Neuronal stem cell (in vitro differentiated cells): ENCODE results near the gene SCRN2.
A peak's percentile ranks its signal among the peaks of the same experiment; 100 is the strongest.

Experiments
- DNase-seq: peaks from one replicate; pipeline ENCODE4 v3.0.0-alpha.2; 2013; ENCODE audit warnings: low spot score
- H2AFZ ChIP-seq: one replicate; pipeline ENCODE4 v1.6.1; 2013; ENCODE audit warnings: mild to moderate bottlenecking, low read length, inconsistent platforms
- H2AK5ac ChIP-seq: 2 replicates; pipeline ENCODE4 v1.6.1; 2013; ENCODE audit warnings: low read depth, mild to moderate bottlenecking, inconsistent platforms, low read length, moderate library complexity, mixed read lengths
- H2BK120ac ChIP-seq: 2 replicates; pipeline ENCODE4 v1.6.1; 2013; ENCODE audit warnings: low read depth, mild to moderate bottlenecking, inconsistent platforms, low read length, moderate library complexity, mixed read lengths
- H2BK12ac ChIP-seq: one replicate; pipeline ENCODE4 v1.6.1; 2013; ENCODE audit warnings: low read length, inconsistent platforms
- H2BK15ac ChIP-seq: 2 replicates; pipeline ENCODE4 v1.6.1; 2013; ENCODE audit warnings: mild to moderate bottlenecking, low read length, inconsistent platforms, mixed read lengths
- H2BK5ac ChIP-seq: one replicate; pipeline ENCODE4 v1.6.1; 2013; ENCODE audit warnings: inconsistent platforms, mild to moderate bottlenecking, low read length, moderate library complexity
- H3K14ac ChIP-seq: one replicate; pipeline ENCODE4 v1.6.1; 2013; ENCODE audit warnings: low read length, inconsistent platforms
- H3K18ac ChIP-seq: 2 replicates; pipeline ENCODE4 v1.6.1; 2013; ENCODE audit warnings: low read length, inconsistent platforms
- H3K23ac ChIP-seq: 2 replicates; pipeline ENCODE4 v1.6.1; 2013; ENCODE audit warnings: low read depth, mild to moderate bottlenecking, mixed read lengths, low read length, inconsistent platforms; ENCODE audit not compliant: poor library complexity
- H3K27ac ChIP-seq: replicated peaks from 3 replicates; pipeline ENCODE4 v1.5.1; 2013; ENCODE audit warnings: low read length, inconsistent platforms
- H3K27me3 ChIP-seq, 3 experiments: 2 replicates each; pipeline ENCODE4 v1.6.1; 2013; ENCODE audit warnings: low read length in 3 of 3, mild to moderate bottlenecking in 2 of 3, inconsistent platforms in 1 of 3, low read depth in 1 of 3, mixed read lengths in 1 of 3, moderate library complexity in 1 of 3; ENCODE audit not compliant: control insufficient read depth in 3 of 3, insufficient read depth in 3 of 3
- H3K36me3 ChIP-seq, 2 donors: replicated peaks in 1 of 2; 2 replicates each; pipeline ENCODE4 v1.6.1; 2013; ENCODE audit warnings: low read length in 2 of 2; ENCODE audit not compliant: control insufficient read depth in 2 of 2, insufficient read depth in 2 of 2
- H3K4ac ChIP-seq: 2 replicates; pipeline ENCODE4 v1.6.1; 2013; ENCODE audit warnings: inconsistent platforms, mild to moderate bottlenecking, low read length, moderate library complexity
- H3K4me1 ChIP-seq, 2 donors: 1 replicate in 1 of 2; 2 replicates in 1 of 2; pipeline ENCODE4 v1.6.1; 2013; ENCODE audit warnings: low read length in 2 of 2, low read depth in 1 of 2; ENCODE audit not compliant: control insufficient read depth in 2 of 2, insufficient read depth in 1 of 2
- H3K4me2 ChIP-seq: one replicate; pipeline ENCODE4 v1.6.1; 2013; ENCODE audit warnings: mild to moderate bottlenecking, low read length, inconsistent platforms; ENCODE audit not compliant: insufficient read depth, poor library complexity, severe bottlenecking
- H3K4me3 ChIP-seq, 2 donors: 2 replicates each; pipeline ENCODE4 v1.5.1; 2013; ENCODE audit warnings: low read length in 2 of 2, mild to moderate bottlenecking in 2 of 2, inconsistent platforms in 1 of 2, moderate library complexity in 1 of 2
- H3K79me1 ChIP-seq: one replicate; pipeline ENCODE4 v1.6.1; 2013; ENCODE audit warnings: low read depth, mild to moderate bottlenecking, inconsistent platforms, low read length, moderate library complexity
- H3K9ac ChIP-seq: one replicate; pipeline ENCODE4 v1.6.1; 2013; ENCODE audit warnings: mild to moderate bottlenecking, low read depth, low read length, inconsistent platforms; ENCODE audit not compliant: poor library complexity
- H3K9me3 ChIP-seq, 2 donors: replicated peaks in 1 of 2; 2 replicates each; pipeline versions ENCODE3 to v1.6.1; 2013; ENCODE audit warnings: low read length in 2 of 2, mild to moderate bottlenecking in 2 of 2, inconsistent platforms in 1 of 2, low read depth in 1 of 2, mixed read lengths in 1 of 2, moderate library complexity in 1 of 2; ENCODE audit not compliant: control insufficient read depth in 2 of 2, insufficient read depth in 1 of 2
- H4K8ac ChIP-seq: one replicate; pipeline ENCODE4 v1.6.1; 2013; ENCODE audit warnings: low read depth, mild to moderate bottlenecking, inconsistent platforms, low read length, moderate library complexity
- H4K91ac ChIP-seq: one replicate; pipeline ENCODE4 v1.6.1; 2013; ENCODE audit warnings: low read length, low read depth, mild to moderate bottlenecking, inconsistent platforms; ENCODE audit not compliant: poor library complexity
- WGBS, 2 donors: extraction: QIAGEN DNeasy Blood & Tissue Kit; methylation state at CpG; one replicate each; pipeline ENCODE4 v1.1.7; 2013; ENCODE audit warnings: missing lambda C conversion rate in 2 of 2, mixed read lengths in 1 of 2; ENCODE audit not compliant: insufficient read length in 2 of 2, insufficient replicate concordance in 1 of 2; ENCODE audit errors: extremely low coverage in 2 of 2; 5-methylcytosine and 5-hydroxymethylcytosine counted together

Gene SCRN2

GRCh38 chr17:47801906-47802305 is 39.2 kb downstream of the SCRN2 start:
- no peak overlapping the region for H2BK15ac ChIP-seq

GRCh38 chr17:47801176-47801765 is 39.8 kb downstream of the SCRN2 start:
- Histone ChIP-seq H3K4ac (no peak overlapping the region), H3K23ac (peak overlapping the region; percentile 55), H2AK5ac (no peak overlapping the region), H3K9me3 (no peaks in the 10 kb centered on the region), H3K14ac (no peak overlapping the region), H3K4me2 (no peak overlapping the region), H4K91ac (no peak overlapping the region), H2BK5ac (no peak overlapping the region), H2BK15ac (no peak overlapping the region), H3K27ac (no peak overlapping the region), H3K4me3 (no peak overlapping the region), H3K9ac (no peak overlapping the region), H2AFZ (no peak overlapping the region), H2BK120ac (no peak overlapping the region), H3K79me1 (no peaks in the 10 kb centered on the region), H3K4me1 (no peaks in the 10 kb centered on the region), H4K8ac (no peak overlapping the region), H3K18ac (no peak overlapping the region), H3K27me3 (peaks cover 0 to 35% (median 5%) of the 10 kb centered on the region in 3 experiments), H2BK12ac (no peak overlapping the region), H3K36me3 (no peaks in the 10 kb centered on the region)
- WGBS, 2 donors: no CpG with 5 or more reads among the region's 4 CpGs
- DNase-seq: no peak

More at GRCh38 chr17:47801906-47802305, 39.2 kb downstream of the SCRN2 start:
- H3K4ac ChIP-seq: no peak overlapping the region
- H3K18ac ChIP-seq: no peak overlapping the region
- DNase-seq: no peak
- H2AK5ac ChIP-seq: no peak overlapping the region
- H4K91ac ChIP-seq: no peak overlapping the region
- no peak overlapping the region for H3K27ac ChIP-seq
- no peak overlapping the region for H2BK12ac ChIP-seq
- H2BK5ac ChIP-seq: no peak overlapping the region
- H2BK120ac ChIP-seq: no peak overlapping the region
- no peak overlapping the region for H2AFZ ChIP-seq
- H3K14ac ChIP-seq: no peak overlapping the region
- peaks cover 0 to 2% of the 10 kb centered on the region in 2 donors for H3K36me3 ChIP-seq
- no peak overlapping the region for H4K8ac ChIP-seq
- no peaks in the 10 kb centered on the region for H3K4me1 ChIP-seq
- H3K27me3 ChIP-seq: peaks cover 0 to 35% (median 5%) of the 10 kb centered on the region in 3 experiments
- no peak overlapping the region for H3K4me3 ChIP-seq
- no peak overlapping the region for H3K4me2 ChIP-seq
- H3K79me1 ChIP-seq: no peaks in the 10 kb centered on the region
- H3K9me3 ChIP-seq: no peaks in the 10 kb centered on the region
- H3K23ac ChIP-seq: no peak overlapping the region
- WGBS, 2 donors: no CpG with 5 or more reads among the region's 6 CpGs
- no peak overlapping the region for H3K9ac ChIP-seq

GRCh38 chr17:47800686-47801085 is 40.4 kb downstream of the SCRN2 start:
- Histone ChIP-seq H2AK5ac (no peak overlapping the region), H2BK120ac (no peak overlapping the region), H3K18ac (no peak overlapping the region), H2BK15ac (no peak overlapping the region), H3K27me3 (peaks cover 0 to 35% (median 5%) of the 10 kb centered on the region in 3 experiments), H2BK12ac (no peak overlapping the region), H3K36me3 (no peaks in the 10 kb centered on the region), H3K9me3 (no peaks in the 10 kb centered on the region), H2BK5ac (no peak overlapping the region), H3K4me3 (no peak overlapping the region), H3K4ac (no peak overlapping the region), H4K91ac (no peak overlapping the region), H3K4me2 (no peak overlapping the region), H4K8ac (no peak overlapping the region), H3K27ac (no peak overlapping the region), H3K23ac (peak overlapping the region; percentile 55), H3K9ac (peak overlapping the region; percentile 16), H3K4me1 (no peaks in the 10 kb centered on the region), H3K14ac (peak overlapping the region; percentile 71), H3K79me1 (no peaks in the 10 kb centered on the region), H2AFZ (no peak overlapping the region)
- WGBS, 2 donors: no CpG with 5 or more reads among the region's 12 CpGs
- DNase-seq: no peak

GRCh38 chr17:47797797-47798196 is 43.3 kb downstream of the SCRN2 start:
- Histone ChIP-seq H2AFZ (no peak overlapping the region), H3K4ac (no peak overlapping the region), H4K8ac (no peak overlapping the region), H2BK120ac (no peak overlapping the region), H3K9ac (no peak overlapping the region), H3K4me3 (no peak overlapping the region), H3K4me2 (no peak overlapping the region), H3K27ac (no peak overlapping the region), H2BK12ac (no peak overlapping the region), H3K4me1 (no peaks in the 10 kb centered on the region), H2AK5ac (no peak overlapping the region), H2BK5ac (no peak overlapping the region), H3K14ac (no peak overlapping the region), H3K27me3 (peaks cover 0 to 51% (median 3%) of the 10 kb centered on the region in 3 experiments), H3K36me3 (no peaks in the 10 kb centered on the region), H3K79me1 (no peaks in the 10 kb centered on the region), H3K18ac (no peak overlapping the region), H4K91ac (no peak overlapping the region), H2BK15ac (no peak overlapping the region), H3K23ac (no peak overlapping the region), H3K9me3 (no peaks in the 10 kb centered on the region)
- no CpG with 5 or more reads among the region's 2 CpGs for WGBS, 2 donors
- no peak for DNase-seq
